ENCODE measurements around the gene DCAKD. TPM values are rescaled to one million over a fixed set of nuclear protein-coding genes. Genes with fewer than 3 reads are reported as not detected.

The DCAKD gene
- total and polyA plus RNA-seq, 2 donors (not counting 3 experiments of a cell fraction or from before 2014, with no cell fraction given), result 30.8 to 36.5 TPM

DNA sequence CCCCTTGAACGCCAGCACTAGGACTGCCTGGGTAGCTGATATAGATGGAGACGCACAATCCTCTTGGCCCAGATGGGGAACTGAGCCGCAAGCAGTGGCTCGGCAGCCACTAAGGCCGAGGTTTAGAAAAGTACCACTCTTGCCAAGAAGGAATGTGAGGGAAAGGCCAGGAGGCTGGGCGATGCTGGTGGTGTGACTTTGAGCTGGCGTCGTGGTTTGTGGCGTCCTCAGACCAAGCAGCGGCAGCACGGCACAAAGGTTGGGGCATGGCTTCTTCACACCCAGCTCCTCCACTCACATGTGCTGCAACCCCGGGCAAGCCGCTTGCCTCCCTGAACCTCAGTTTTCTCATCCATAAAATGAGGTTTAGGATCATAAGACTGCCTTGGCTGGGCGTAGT is 15.6 kb downstream of the DCAKD start:
- no peak for FAIRE-seq
- Histone ChIP-seq H3K9me3 (replicated peaks; ENCODE audit: control insufficient read depth, insufficient read depth, low read length) (no peaks in the 10 kb centered on the region), H3K27me3 (ENCODE audit: control insufficient read depth in 2 of 2, insufficient read depth in 2 of 2, low read length in 2 of 2) (no peaks in the 10 kb centered on the region), H3K79me2 (ENCODE audit: control insufficient read depth, insufficient read depth, low read length) (no peaks in the 10 kb centered on the region), H3K4me1 (ENCODE audit: control insufficient read depth, extremely low read depth, insufficient read depth, low read length) (peaks cover 5% of the 10 kb centered on the region), H2AFZ (ENCODE audit: low read depth, low read length) (no peak overlapping the region), H3K9ac (replicated peaks; ENCODE audit: extremely low read depth, insufficient read depth, low read length) (no peak overlapping the region), H3K4me2 (ENCODE audit: insufficient read depth, low read length) (no peak overlapping the region), H3K27ac (ENCODE audit: insufficient read depth, low read depth, low read length) (no peak overlapping the region), H4K20me1 (replicated peaks; ENCODE audit: control insufficient read depth, extremely low read depth, insufficient read depth, low read length) (no peaks in the 10 kb centered on the region), H3K36me3 (ENCODE audit: control insufficient read depth in 2 of 2, extremely low read depth in 1 of 2, insufficient read depth in 2 of 2, low read length in 2 of 2) (peaks cover 0 to 4% of the 10 kb centered on the region in 2 experiments), H3K4me3 (replicated peaks in 1 of 3; ENCODE audit: insufficient read depth in 1 of 3, low read depth in 1 of 3, low read length in 3 of 3) (no peak overlapping the region), H3K9me1 (replicated peaks; ENCODE audit: control insufficient read depth, extremely low read depth, insufficient read depth, low read length) (no peaks in the 10 kb centered on the region)
- dilution Hi-C loops (cut with MboI; ENCODE audit: extremely low pct_ligation_motif_present, low sequenced_read_pairs) (no loop called here), intact Hi-C loops (cut with micrococcal nuclease) (no loop called here)
- POLR2A ChIA-PET, result no interaction called here
- CTCF ChIA-PET, result interaction anchor here (1.4 to 1.6 kb wide), 2 partner anchors 63 to 100 kb away, joined by 3 to 4 read pairs; partner anchors contain the start of gene ACBD4
- TF ChIP-seq POLR2AphosphoS5 (IDR thresholded peaks at IDR 0.05; ENCODE audit: insufficient read depth, low read depth, low read length) (no peak), EZH2 (IDR thresholded peaks at IDR 0.05; ENCODE audit: borderline replicate concordance, low read depth, low read length, severe bottlenecking) (no peak), POLR2A (IDR thresholded peaks at IDR 0.05; ENCODE audit: low read depth, low read length) (no peak), MYC (IDR thresholded peaks at IDR 0.05; ENCODE audit: low read depth, low read length) (no peak), FOS (IDR thresholded peaks at IDR 0.05; ENCODE audit: borderline replicate concordance, insufficient read depth, low read length) (no peak), JUN (IDR thresholded peaks at IDR 0.05; ENCODE audit: borderline replicate concordance, insufficient read depth, insufficient read length, low read depth) (no peak), GATA2 (IDR thresholded peaks at IDR 0.05; ENCODE audit: insufficient read depth, insufficient read length, low read depth, low read length) (no peak)
- TF ChIP-seq, protein P1, sequence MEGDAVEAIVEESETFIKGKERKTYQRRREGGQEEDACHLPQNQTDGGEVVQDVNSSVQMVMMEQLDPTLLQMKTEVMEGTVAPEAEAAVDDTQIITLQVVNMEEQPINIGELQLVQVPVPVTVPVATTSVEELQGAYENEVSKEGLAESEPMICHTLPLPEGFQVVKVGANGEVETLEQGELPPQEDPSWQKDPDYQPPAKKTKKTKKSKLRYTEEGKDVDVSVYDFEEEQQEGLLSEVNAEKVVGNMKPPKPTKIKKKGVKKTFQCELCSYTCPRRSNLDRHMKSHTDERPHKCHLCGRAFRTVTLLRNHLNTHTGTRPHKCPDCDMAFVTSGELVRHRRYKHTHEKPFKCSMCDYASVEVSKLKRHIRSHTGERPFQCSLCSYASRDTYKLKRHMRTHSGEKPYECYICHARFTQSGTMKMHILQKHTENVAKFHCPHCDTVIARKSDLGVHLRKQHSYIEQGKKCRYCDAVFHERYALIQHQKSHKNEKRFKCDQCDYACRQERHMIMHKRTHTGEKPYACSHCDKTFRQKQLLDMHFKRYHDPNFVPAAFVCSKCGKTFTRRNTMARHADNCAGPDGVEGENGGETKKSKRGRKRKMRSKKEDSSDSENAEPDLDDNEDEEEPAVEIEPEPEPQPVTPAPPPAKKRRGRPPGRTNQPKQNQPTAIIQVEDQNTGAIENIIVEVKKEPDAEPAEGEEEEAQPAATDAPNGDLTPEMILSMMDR (IDR thresholded peaks at IDR 0.05; ENCODE audit: extremely low read depth in 1 of 2, insufficient read depth in 1 of 2, low read depth in 1 of 2, low read length in 2 of 2), result no peak
- TF ChIP-seq, protein P2, sequence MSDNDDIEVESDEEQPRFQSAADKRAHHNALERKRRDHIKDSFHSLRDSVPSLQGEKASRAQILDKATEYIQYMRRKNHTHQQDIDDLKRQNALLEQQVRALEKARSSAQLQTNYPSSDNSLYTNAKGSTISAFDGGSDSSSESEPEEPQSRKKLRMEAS (IDR thresholded peaks at IDR 0.05; ENCODE audit: insufficient read depth, insufficient read length), result no peak
- no peak for DNase-seq (ENCODE audit: low read depth, low spot score)
- no TSS peak for BruUV-seq (replicated peaks)
